HEK293 (cell line): ENCODE results near the gene OR10J4.

Source experiments
- BCL11A ChIP-seq: fragments of 450-650 bp; formaldehyde crosslinking; IDR thresholded peaks from 2 replicates; pipeline ENCODE4 v1.5.1; 2016; ENCODE audit warnings: low read depth, missing biosample characterization, missing genetic modification characterization
- SALL2 ChIP-seq: fragments of 450-650 bp; formaldehyde crosslinking; IDR thresholded peaks from 2 replicates; pipeline ENCODE4 v1.5.0; 2017; ENCODE audit warnings: missing biosample characterization, mild to moderate bottlenecking, missing genetic modification characterization, borderline replicate concordance
- SP2 ChIP-seq: fragments of 450-650 bp; formaldehyde crosslinking; IDR thresholded peaks from 2 replicates; pipeline ENCODE4 v1.5.1; 2016; ENCODE audit warnings: missing biosample characterization, missing genetic modification characterization
- ZBTB21 ChIP-seq: fragments of 450-650 bp; formaldehyde crosslinking; IDR thresholded peaks from 2 replicates; pipeline ENCODE4 v1.5.1; 2017; ENCODE audit warnings: missing biosample characterization, missing genetic modification characterization
- ZNF19 ChIP-seq: fragments of 450-650 bp; formaldehyde crosslinking; IDR thresholded peaks from 2 replicates; pipeline ENCODE4; 2016; ENCODE audit warnings: missing biosample characterization, missing genetic modification characterization, low read depth
- ZNF311 ChIP-seq: fragments of 450-650 bp; formaldehyde crosslinking; IDR thresholded peaks from 2 replicates; pipeline ENCODE4 v1.5.1; 2017; ENCODE audit warnings: missing biosample characterization, missing genetic modification characterization, borderline replicate concordance
- ZNF664 ChIP-seq: fragments of 450-650 bp; formaldehyde crosslinking; IDR thresholded peaks from 2 replicates; pipeline ENCODE4 v1.5.1; 2016; ENCODE audit warnings: missing biosample characterization, missing genetic modification characterization
- ZNF701 ChIP-seq: fragments of 450-650 bp; formaldehyde crosslinking; IDR thresholded peaks from 2 replicates; pipeline ENCODE4 v1.5.1; 2016; ENCODE audit warnings: missing biosample characterization, missing genetic modification characterization
- TF ChIP-seq, protein P1 (sequence below): fragments of 450-650 bp; formaldehyde crosslinking; IDR thresholded peaks from 2 replicates; pipeline ENCODE4 v1.5.1; 2016; ENCODE audit warnings: missing biosample characterization, missing genetic modification characterization
- TF ChIP-seq, protein P2 (sequence below): fragments of 450-650 bp; formaldehyde crosslinking; IDR thresholded peaks from 2 replicates; pipeline ENCODE4 v1.5.1; 2016; ENCODE audit warnings: missing biosample characterization, missing genetic modification characterization
- TF ChIP-seq, protein P3 (sequence below): fragments of 450-650 bp; formaldehyde crosslinking; IDR thresholded peaks from 2 replicates; pipeline ENCODE4 v1.5.1; 2016; ENCODE audit warnings: missing biosample characterization, missing genetic modification characterization

DNA sequence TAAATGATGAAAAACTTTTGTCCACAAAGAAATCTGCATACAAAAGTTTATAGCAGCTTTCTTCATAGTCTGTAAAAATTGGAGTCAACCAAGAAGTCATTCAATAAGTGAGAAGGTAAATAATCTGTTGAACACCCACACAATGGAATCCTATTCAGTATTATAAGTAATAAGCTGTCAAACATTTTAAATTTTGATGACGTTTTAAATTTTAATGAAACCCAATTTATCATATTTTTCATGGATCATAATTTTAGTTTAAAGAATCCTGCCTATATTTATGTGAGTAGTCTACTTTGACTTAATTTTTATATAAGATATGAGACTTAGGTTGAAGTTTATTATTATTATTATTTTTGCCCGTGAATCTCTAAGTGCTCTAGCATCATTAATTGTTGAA, 27.5 kb downstream of the OR10J4 start:
- TF ChIP-seq, protein P1, sequence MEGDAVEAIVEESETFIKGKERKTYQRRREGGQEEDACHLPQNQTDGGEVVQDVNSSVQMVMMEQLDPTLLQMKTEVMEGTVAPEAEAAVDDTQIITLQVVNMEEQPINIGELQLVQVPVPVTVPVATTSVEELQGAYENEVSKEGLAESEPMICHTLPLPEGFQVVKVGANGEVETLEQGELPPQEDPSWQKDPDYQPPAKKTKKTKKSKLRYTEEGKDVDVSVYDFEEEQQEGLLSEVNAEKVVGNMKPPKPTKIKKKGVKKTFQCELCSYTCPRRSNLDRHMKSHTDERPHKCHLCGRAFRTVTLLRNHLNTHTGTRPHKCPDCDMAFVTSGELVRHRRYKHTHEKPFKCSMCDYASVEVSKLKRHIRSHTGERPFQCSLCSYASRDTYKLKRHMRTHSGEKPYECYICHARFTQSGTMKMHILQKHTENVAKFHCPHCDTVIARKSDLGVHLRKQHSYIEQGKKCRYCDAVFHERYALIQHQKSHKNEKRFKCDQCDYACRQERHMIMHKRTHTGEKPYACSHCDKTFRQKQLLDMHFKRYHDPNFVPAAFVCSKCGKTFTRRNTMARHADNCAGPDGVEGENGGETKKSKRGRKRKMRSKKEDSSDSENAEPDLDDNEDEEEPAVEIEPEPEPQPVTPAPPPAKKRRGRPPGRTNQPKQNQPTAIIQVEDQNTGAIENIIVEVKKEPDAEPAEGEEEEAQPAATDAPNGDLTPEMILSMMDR (tag by site-specific recombination) = no peak
- TF ChIP-seq SP2 (tag by site-specific recombination) (no peak), ZNF701 (tag by site-specific recombination) (no peak), ZNF19 (no peak), ZNF664 (tag by site-specific recombination) (no peak), ZNF311 (no peak), BCL11A (tag by site-specific recombination) (no peak), SALL2 (no peak), ZBTB21 (tag by site-specific recombination) (no peak)
- TF ChIP-seq, protein P2, sequence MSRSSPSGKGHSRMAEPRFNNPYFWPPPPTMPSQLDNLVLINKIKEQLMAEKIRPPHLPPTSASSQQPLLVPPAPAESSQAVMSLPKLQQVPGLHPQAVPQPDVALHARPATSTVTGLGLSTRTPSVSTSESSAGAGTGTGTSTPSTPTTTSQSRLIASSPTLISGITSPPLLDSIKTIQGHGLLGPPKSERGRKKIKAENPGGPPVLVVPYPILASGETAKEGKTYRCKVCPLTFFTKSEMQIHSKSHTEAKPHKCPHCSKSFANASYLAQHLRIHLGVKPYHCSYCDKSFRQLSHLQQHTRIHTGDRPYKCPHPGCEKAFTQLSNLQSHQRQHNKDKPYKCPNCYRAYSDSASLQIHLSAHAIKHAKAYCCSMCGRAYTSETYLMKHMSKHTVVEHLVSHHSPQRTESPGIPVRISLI (tag by site-specific recombination) = no peak
- TF ChIP-seq, protein P3, sequence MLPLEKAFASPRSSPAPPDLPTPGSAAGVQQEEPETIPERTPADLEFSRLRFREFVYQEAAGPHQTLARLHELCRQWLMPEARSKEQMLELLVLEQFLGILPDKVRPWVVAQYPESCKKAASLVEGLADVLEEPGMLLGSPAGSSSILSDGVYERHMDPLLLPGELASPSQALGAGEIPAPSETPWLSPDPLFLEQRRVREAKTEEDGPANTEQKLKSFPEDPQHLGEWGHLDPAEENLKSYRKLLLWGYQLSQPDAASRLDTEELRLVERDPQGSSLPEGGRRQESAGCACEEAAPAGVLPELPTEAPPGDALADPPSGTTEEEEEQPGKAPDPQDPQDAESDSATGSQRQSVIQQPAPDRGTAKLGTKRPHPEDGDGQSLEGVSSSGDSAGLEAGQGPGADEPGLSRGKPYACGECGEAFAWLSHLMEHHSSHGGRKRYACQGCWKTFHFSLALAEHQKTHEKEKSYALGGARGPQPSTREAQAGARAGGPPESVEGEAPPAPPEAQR (tag by site-specific recombination) = no peak
